Testis (tissue), 2 donors: ENCODE measurements around the gene WBP1.

Source experiments
- POLR2A ChIP-seq: fragments of 450-650 bp; IDR thresholded peaks from one replicate; pipeline ENCODE4 v1.6.1; 2017; ENCODE audit warnings: antibody characterized with exemption, mild to moderate bottlenecking, moderate library complexity
- TF ChIP-seq, protein P1 (sequence below), 3 experiments: fragments of 450-650 bp in 2 of 3; fragments of 200-600 bp in 1 of 3; sonication (generic) in 1 of 3; IDR thresholded peaks; one replicate each; pipeline ENCODE4 v1.5.1; 2016 to 2019; ENCODE audit warnings: antibody characterized with exemption in 3 of 3, mild to moderate bottlenecking in 2 of 3, moderate library complexity in 1 of 3

DNA sequence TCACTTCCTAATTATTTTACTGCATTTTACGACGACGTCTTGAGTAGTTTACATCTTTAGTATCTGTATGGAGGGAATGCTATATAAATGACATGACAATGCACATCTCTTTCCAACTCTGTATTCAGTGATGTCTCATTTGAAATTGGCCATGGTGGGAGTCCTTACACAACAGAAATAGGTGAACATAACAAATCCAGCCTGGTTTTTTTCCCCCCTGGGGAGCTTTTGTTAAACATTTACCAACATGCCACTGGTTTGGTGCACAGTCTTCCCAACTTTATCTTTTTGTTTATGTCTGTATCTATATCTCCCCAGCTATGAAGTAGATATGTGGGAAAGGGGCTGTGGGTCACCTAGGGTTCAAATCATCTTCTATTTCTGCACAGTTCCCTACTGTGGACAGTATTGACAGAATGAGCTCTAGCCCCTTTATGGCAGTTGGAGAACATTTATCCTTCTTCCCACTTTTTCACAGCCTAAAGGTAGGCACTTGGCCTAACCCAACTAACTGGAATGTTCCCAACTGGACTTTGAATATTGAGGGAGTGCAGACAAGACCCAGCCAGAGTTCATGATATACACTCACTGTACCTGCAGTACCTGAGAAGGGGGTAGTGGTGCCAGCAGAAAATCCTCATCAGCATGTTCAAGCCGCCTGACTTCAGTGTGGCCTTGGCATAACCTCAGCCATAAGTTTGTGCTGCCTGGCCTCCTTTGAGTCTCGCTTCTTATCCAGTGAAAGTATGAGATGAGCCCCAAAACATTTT lies 10.8 kb upstream of the WBP1 start:
- TF ChIP-seq POLR2A: no peak
- TF ChIP-seq, protein P1, sequence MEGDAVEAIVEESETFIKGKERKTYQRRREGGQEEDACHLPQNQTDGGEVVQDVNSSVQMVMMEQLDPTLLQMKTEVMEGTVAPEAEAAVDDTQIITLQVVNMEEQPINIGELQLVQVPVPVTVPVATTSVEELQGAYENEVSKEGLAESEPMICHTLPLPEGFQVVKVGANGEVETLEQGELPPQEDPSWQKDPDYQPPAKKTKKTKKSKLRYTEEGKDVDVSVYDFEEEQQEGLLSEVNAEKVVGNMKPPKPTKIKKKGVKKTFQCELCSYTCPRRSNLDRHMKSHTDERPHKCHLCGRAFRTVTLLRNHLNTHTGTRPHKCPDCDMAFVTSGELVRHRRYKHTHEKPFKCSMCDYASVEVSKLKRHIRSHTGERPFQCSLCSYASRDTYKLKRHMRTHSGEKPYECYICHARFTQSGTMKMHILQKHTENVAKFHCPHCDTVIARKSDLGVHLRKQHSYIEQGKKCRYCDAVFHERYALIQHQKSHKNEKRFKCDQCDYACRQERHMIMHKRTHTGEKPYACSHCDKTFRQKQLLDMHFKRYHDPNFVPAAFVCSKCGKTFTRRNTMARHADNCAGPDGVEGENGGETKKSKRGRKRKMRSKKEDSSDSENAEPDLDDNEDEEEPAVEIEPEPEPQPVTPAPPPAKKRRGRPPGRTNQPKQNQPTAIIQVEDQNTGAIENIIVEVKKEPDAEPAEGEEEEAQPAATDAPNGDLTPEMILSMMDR (IDR thresholded peaks at IDR 0.05): no peak
